Liver (tissue), 3 donors: ENCODE measurements around the gene LDLRAD1.

Experiments
- GABPA ChIP-seq, 2 donors: IDR thresholded peaks in 1 of 2; conservative IDR thresholded peaks in 1 of 2; 2 replicates each; pipeline ENCODE4 v1.6.1; 2016; ENCODE audit warnings: antibody characterized with exemption in 2 of 2, mild to moderate bottlenecking in 1 of 2, moderate library complexity in 1 of 2
- MAX ChIP-seq: IDR thresholded peaks from 2 replicates; pipeline ENCODE4 v1.6.1; 2016; ENCODE audit warnings: antibody characterized with exemption
- RAD21 ChIP-seq, 2 donors: IDR thresholded peaks; 2 replicates each; pipeline ENCODE4 v1.6.1; 2016; ENCODE audit warnings: antibody characterized with exemption in 2 of 2, mild to moderate bottlenecking in 2 of 2
- RXRA ChIP-seq, 2 donors: IDR thresholded peaks; 2 replicates each; pipeline ENCODE4 v1.6.1; 2017 to 2018; ENCODE audit warnings: antibody characterized with exemption in 2 of 2, mild to moderate bottlenecking in 1 of 2
- TAF1 ChIP-seq: conservative IDR thresholded peaks from 2 replicates; pipeline ENCODE4 v1.6.1; 2016; ENCODE audit warnings: antibody characterized with exemption, mild to moderate bottlenecking
- YY1 ChIP-seq: IDR thresholded peaks from 2 replicates; pipeline ENCODE4 v1.6.1; 2016; ENCODE audit warnings: antibody characterized with exemption, mild to moderate bottlenecking
- ZBTB33 ChIP-seq: IDR thresholded peaks from 2 replicates; pipeline ENCODE4 v1.6.1; 2016; ENCODE audit warnings: antibody characterized with exemption
- TF ChIP-seq, protein P1 (sequence below): fragments of 150-350 bp; IDR thresholded peaks from 2 replicates; pipeline ENCODE4 v1.5.1; 2017; ENCODE audit warnings: improper control_type of control experiment, low read depth, low read length; ENCODE audit not compliant: missing input control
- TF ChIP-seq, protein P2 (sequence below): IDR thresholded peaks from 2 replicates; pipeline ENCODE4 v1.6.1; 2016; ENCODE audit warnings: antibody characterized with exemption, mild to moderate bottlenecking
- donor health status: healthy.
- donor health status: healthy.

GRCh38 chr1:53984726-53985125, 33.3 kb downstream of the LDLRAD1 start:
- TF ChIP-seq RXRA (IDR thresholded peaks at IDR 0.05): no peak
- TF ChIP-seq, protein P1, sequence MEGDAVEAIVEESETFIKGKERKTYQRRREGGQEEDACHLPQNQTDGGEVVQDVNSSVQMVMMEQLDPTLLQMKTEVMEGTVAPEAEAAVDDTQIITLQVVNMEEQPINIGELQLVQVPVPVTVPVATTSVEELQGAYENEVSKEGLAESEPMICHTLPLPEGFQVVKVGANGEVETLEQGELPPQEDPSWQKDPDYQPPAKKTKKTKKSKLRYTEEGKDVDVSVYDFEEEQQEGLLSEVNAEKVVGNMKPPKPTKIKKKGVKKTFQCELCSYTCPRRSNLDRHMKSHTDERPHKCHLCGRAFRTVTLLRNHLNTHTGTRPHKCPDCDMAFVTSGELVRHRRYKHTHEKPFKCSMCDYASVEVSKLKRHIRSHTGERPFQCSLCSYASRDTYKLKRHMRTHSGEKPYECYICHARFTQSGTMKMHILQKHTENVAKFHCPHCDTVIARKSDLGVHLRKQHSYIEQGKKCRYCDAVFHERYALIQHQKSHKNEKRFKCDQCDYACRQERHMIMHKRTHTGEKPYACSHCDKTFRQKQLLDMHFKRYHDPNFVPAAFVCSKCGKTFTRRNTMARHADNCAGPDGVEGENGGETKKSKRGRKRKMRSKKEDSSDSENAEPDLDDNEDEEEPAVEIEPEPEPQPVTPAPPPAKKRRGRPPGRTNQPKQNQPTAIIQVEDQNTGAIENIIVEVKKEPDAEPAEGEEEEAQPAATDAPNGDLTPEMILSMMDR: no peak
- TF ChIP-seq YY1: no peak
- TF ChIP-seq GABPA (IDR thresholded peaks at IDR 0.05 in 1 of 2, conservative IDR thresholded peaks at IDR 0.05 in 1 of 2): no peak
- TF ChIP-seq ZBTB33: no peak
- TF ChIP-seq TAF1: no peak
- TF ChIP-seq MAX: no peak
- TF ChIP-seq, protein P2, sequence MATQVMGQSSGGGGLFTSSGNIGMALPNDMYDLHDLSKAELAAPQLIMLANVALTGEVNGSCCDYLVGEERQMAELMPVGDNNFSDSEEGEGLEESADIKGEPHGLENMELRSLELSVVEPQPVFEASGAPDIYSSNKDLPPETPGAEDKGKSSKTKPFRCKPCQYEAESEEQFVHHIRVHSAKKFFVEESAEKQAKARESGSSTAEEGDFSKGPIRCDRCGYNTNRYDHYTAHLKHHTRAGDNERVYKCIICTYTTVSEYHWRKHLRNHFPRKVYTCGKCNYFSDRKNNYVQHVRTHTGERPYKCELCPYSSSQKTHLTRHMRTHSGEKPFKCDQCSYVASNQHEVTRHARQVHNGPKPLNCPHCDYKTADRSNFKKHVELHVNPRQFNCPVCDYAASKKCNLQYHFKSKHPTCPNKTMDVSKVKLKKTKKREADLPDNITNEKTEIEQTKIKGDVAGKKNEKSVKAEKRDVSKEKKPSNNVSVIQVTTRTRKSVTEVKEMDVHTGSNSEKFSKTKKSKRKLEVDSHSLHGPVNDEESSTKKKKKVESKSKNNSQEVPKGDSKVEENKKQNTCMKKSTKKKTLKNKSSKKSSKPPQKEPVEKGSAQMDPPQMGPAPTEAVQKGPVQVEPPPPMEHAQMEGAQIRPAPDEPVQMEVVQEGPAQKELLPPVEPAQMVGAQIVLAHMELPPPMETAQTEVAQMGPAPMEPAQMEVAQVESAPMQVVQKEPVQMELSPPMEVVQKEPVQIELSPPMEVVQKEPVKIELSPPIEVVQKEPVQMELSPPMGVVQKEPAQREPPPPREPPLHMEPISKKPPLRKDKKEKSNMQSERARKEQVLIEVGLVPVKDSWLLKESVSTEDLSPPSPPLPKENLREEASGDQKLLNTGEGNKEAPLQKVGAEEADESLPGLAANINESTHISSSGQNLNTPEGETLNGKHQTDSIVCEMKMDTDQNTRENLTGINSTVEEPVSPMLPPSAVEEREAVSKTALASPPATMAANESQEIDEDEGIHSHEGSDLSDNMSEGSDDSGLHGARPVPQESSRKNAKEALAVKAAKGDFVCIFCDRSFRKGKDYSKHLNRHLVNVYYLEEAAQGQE: no peak
- TF ChIP-seq RAD21 (IDR thresholded peaks at IDR 0.05): no peak
